HG02840 (cell line): ENCODE data around the gene INTS7.

ENCODE experiments used
- ATAC-seq: cut with Tn5 transposase; IDR thresholded peaks from one replicate; pipeline ENCODE4 v1.9.1; 2021; ENCODE audit warnings: mild to moderate bottlenecking, moderate library complexity, moderate number of reproducible peaks; ENCODE audit not compliant: unreplicated experiment, low FRiP score

INTS7 gene, protein sequence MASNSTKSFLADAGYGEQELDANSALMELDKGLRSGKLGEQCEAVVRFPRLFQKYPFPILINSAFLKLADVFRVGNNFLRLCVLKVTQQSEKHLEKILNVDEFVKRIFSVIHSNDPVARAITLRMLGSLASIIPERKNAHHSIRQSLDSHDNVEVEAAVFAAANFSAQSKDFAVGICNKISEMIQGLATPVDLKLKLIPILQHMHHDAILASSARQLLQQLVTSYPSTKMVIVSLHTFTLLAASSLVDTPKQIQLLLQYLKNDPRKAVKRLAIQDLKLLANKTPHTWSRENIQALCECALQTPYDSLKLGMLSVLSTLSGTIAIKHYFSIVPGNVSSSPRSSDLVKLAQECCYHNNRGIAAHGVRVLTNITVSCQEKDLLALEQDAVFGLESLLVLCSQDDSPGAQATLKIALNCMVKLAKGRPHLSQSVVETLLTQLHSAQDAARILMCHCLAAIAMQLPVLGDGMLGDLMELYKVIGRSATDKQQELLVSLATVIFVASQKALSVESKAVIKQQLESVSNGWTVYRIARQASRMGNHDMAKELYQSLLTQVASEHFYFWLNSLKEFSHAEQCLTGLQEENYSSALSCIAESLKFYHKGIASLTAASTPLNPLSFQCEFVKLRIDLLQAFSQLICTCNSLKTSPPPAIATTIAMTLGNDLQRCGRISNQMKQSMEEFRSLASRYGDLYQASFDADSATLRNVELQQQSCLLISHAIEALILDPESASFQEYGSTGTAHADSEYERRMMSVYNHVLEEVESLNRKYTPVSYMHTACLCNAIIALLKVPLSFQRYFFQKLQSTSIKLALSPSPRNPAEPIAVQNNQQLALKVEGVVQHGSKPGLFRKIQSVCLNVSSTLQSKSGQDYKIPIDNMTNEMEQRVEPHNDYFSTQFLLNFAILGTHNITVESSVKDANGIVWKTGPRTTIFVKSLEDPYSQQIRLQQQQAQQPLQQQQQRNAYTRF

DNA sequence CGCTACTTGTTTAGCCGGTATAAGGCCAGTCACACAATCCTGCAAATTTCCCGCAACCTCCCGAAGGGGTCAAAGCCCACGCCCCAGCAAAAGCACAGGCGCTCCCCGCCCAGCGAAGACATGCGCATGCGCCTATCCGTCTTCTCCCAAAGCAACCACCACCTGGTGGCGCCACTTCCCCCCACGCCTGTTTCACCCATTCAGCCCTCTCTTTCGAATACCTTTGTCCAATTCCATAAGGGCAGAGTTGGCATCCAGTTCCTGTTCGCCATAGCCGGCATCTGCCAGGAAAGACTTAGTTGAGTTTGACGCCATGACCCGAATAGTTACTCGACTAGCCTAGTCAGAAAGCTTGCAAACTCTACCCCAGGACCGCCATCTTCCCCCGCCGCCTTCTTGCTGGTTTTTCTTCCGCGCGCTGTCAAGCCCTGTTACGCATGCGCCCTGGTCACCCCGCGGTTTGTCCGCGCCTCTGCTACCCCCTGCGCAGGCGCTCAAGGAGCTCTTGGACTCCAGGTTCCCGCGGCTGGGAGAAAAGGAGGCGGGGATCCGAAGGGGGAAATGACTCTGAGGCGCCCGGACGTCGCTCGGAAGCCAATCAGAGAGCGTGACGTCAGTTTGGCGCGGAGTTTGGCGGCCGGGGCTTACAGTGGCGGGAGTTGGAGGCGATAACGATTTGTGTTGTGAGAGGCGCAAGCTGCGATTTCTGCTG lies at the start of gene INTS7, which contains the start of gene DTL:
Gene INTS7, minus strand, starts transcription at position 435 of the 712 bp plus-strand sequence. Its CDS starts 120 bp downstream, at position 315.
Gene DTL, plus strand, starts transcription at position 626 of the 712 bp plus-strand sequence. CDS start 143 bp downstream, outside the sequence.
- peak; percentile 76 for ATAC-seq

DNA sequence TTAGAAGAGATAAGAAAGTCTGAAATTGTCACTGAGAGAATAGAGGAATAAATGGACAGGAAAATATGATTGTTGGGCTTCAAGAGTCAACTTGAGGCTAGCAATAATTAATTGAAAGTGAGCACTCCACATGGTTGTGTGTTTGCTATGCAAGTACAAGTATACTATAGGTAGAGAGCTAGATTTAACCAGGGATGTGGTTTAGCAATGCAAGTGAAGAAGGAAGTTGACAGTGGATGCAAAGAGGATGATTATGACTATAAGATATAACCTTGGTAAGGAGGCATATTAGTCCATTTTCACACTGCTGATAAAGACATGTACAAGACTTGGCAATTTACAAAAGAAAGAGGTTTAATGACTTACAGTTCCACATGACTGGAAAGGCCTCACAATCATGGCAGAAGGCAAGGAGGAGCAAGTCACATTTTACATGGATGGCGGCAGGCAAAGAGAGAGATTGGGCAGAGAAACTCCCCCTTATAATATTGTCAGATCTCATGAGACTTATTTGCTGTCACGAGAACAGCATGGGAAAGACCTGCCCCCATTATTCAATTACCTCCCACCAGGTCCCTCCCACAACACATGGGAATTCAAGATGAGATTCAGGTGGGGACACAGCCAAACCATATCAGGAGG lies 47.5 kb upstream of the INTS7 start:
- ATAC-seq: no peak

DNA sequence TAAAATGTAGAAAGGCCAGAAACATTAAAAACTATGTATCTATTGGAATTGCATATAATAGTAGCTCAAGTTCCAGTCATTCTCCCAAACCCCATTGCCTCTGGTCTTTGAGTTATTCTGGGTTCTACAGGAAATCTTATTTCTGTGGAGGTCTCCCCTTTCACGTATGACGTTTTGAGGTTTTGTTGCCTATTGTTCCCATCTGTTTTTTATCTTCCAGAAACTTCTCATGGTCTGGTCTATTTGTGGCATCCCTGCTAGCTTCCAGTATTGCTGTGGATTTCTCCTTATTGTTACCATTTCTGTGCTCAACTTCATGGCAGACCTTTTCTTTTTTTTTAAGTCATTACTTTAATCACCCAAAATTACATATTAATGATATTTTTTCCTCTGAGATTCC lies 43.5 kb upstream of the INTS7 start:
- ATAC-seq: no peak

DNA sequence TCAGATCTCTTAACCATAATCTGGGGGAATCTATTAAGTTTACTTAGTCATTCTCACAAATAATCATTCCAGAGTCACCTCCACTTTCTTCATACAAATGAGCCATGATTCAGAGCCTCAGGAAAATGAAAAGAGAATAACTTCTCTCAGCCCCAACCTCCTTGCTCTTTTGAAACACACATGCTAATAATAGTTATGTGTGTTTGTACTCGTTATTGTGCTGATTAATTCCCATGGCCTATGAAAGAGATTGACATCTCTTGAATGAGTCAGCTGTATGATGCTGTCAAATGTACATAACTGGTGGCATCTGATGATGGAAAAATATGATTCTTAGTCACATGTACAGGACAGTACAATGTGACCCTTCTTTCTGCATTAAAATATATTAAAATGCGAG lies 41.7 kb upstream of the INTS7 start:
- ATAC-seq: no peak

GRCh38 chr1:212074856-212075255 lies 39.5 kb upstream of the INTS7 start:
- ATAC-seq: no peak

DNA sequence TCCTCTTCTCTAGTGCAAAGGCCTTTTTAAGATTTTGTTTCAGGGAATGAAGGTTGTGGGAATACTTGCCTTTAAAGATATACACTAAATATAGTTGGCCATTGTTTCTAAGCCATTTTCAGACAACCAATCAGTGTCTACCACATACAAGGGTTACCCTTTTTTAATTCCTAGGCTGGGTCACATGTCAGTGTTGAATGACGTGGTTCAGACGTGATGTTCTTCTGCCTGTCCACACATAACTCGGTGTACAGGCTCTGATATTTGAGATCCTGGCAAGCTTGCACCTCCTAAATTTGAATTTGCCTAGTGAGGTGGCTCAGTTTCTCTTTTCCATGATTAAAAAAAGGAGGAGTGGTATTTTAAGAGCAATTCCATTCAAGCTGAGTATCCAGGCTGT lies 39.0 kb upstream of the INTS7 start:
- ATAC-seq: no peak

- no peak for ATAC-seq
Measured at GRCh38 chr1:212073490-212073889, 38.1 kb upstream of the INTS7 start.

DNA sequence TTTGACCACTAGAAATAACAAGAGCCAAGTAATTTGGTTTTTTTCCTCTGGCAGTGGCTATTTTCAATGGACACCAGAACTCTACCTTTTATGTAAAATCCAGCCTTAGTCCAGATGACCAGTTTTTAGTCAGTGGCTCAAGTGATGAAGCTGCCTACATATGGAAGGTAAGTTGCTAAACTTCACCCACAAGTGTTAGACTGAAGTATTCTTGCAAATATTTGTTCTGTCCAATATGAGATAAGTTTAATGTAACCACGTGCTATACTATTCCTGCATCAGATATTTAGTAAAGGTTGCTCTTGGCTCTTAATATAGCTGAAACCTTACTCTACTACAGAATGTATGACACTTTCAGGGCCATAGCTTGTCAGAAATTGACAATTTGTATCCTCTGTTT lies 36.7 kb upstream of the INTS7 start:
- no peak for ATAC-seq

GRCh38 chr1:212070720-212071302 lies 35.5 kb upstream of the INTS7 start:
- no peak for ATAC-seq

GRCh38 chr1:212067787-212068186 lies 32.4 kb upstream of the INTS7 start:
- no peak for ATAC-seq

DNA sequence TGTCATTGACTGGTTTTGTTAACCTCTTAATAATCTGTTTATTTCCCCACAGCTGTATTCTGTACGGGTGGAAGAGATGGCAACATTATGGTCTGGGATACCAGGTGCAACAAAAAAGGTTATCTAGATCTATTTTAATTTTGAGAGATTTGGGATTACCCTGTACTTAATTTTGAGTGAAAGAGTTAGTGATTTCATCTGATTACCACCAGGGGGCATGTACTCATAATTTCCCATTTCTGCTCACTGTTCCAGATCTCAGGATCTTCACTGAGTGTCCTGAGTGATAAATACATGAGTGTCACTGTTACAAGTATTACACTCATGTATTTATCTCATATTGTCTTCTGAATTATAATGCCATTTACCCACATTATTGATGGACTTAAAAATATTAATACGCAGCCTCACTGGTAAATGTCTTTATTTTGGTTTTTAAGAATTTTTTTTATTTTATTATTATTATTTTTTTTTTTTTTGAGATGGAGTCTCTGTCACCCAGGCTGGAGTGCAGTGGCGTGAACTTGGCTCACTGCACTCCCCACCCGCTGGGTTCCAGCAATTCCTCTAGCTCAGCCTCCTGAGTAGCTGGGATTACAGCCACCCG lies 27.6 kb upstream of the INTS7 start:
- no peak for ATAC-seq

- ATAC-seq: no peak
Measured at GRCh38 chr1:212060632-212061472, 25.5 kb upstream of the INTS7 start.

GRCh38 chr1:212055333-212055732 lies 20.0 kb upstream of the INTS7 start:
- no peak for ATAC-seq

DNA sequence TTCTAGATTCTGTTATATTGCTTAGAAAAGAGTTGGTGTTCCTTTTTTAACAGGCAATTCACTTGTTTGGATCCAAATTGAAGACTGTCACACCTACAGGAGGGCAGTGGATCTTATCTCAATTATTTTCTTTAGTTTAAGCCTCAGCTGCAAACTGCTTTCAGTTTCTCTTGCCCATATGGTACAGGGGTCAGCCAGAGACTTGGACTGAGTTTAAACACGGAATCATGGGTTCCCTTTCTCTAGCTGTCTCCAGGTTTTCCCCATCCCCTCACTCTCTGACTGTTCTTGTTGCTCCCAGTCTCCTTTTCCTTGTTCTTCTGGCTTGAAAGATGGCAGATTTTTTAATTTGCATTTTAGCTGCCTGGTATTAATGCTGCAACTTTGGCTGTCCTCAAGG lies 18.6 kb upstream of the INTS7 start:
- no peak for ATAC-seq

GRCh38 chr1:212045981-212046380 lies 10.6 kb upstream of the INTS7 start:
- no peak for ATAC-seq

GRCh38 chr1:212044851-212045250 lies 9.5 kb upstream of the INTS7 start:
- no peak for ATAC-seq

DNA sequence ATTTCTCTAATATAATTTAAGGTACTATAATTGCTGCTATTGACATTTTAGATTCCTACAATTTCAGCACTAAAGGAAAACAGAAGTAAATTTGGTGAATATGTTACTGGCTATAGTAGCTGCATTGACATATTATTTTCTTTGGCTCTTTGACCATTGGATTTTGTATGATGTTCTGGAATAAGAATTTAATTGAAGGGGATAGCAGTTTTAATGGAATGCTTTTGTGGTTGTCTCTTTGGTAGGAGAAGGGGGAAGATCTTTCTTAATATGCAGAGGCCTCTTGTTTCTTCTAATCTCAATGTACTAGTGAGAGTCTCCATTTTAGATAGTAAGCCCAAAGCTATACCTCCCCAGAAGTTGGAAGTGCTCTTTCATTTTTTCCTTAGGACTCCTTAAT lies 7.1 kb upstream of the INTS7 start:
- ATAC-seq: no peak

DNA sequence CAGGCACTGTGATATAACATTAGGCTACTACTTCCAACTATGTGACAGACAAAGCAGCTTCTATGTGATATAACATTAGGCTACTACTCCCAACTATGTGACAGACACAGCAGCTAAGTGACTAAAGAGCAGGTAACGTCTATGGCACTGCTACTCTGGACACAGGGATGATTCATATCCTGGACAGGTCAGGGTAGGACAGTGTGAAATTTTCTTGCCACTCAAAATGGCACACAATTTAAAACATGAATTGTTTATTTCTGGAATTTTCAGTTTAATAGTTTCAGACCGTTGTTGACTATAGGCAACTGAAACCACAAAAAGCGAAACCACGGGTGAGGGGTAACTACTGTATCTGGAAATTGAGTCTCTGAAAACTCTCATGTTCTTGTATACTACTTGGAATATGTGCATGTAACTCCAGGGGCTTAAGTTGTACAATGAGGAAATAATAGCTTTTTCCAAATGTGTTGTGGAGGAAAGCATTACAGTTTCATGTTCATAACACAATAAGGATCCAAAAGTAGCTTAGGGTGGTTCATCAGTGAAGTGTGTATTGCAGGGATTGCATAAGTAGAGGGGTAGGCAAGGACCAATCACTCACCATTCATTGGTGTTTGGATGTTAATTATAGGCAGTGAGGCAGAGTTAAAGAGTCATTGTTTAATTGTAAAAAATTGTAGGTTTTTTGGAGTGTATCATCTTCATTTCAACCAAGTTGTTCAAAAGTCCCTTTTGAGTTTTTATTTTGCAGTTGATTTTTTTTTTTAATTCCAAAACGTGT lies 5.5 kb upstream of the INTS7 start:
- ATAC-seq: no peak
